ENCODE data around the gene ZNF362. TPM values are rescaled to one million over a fixed set of nuclear protein-coding genes. Genes with fewer than 3 reads are reported as not detected.

The ZNF362 gene
- total RNA-seq, 1 donor from 2014 or later: 7.3 TPM

- Histone ChIP-seq H3K9me3 (ENCODE audit: control insufficient read depth in 3 of 3, low read length in 3 of 3) (no peaks in the 10 kb centered on the region), H3K4me3 (ENCODE audit: low read length in 3 of 3) (peak overlapping the region; percentile 11 to 40 (median 35)), H3K27me3 (ENCODE audit: control insufficient read depth in 3 of 3, insufficient read depth in 3 of 3, low read length in 3 of 3) (no peaks in the 10 kb centered on the region), H3K4me1 (ENCODE audit: control insufficient read depth in 3 of 3, insufficient read depth in 3 of 3, low read length in 3 of 3) (peaks cover 89 to 96% (median 89%) of the 10 kb centered on the region in 3 donors), H3K36me3 (ENCODE audit: control insufficient read depth in 3 of 3, insufficient read depth in 3 of 3, low read length in 3 of 3) (peaks cover 0 to 7% (median 0%) of the 10 kb centered on the region in 3 donors), H3K9ac (ENCODE audit: low read depth in 1 of 3, low read length in 3 of 3) (peak overlapping the region; percentile 23 to 68 (median 51)), H3K27ac (ENCODE audit: low read depth, low read length) (peak overlapping the region; percentile 87)
Measured at GRCh38 chr1:33338440-33339211, 82.3 kb downstream of the ZNF362 start.

GRCh38 chr1:33339413-33339812, 83.1 kb downstream of the ZNF362 start:
- H3K4me1 ChIP-seq (ENCODE audit: control insufficient read depth in 3 of 3, insufficient read depth in 3 of 3, low read length in 3 of 3): peaks cover 89 to 96% (median 89%) of the 10 kb centered on the region in 3 donors
- H3K9ac ChIP-seq (ENCODE audit: low read depth in 1 of 3, low read length in 3 of 3): peak overlapping the region; percentile 2 to 68 (median 51)
- H3K36me3 ChIP-seq (ENCODE audit: control insufficient read depth in 3 of 3, insufficient read depth in 3 of 3, low read length in 3 of 3): peaks cover 0 to 8% (median 0%) of the 10 kb centered on the region in 3 donors
- H3K27ac ChIP-seq (ENCODE audit: low read depth, low read length): peak overlapping the region; percentile 87
- H3K9me3 ChIP-seq (ENCODE audit: control insufficient read depth in 3 of 3, low read length in 3 of 3): no peaks in the 10 kb centered on the region
- H3K27me3 ChIP-seq (ENCODE audit: control insufficient read depth in 3 of 3, insufficient read depth in 3 of 3, low read length in 3 of 3): no peaks in the 10 kb centered on the region
- peak overlapping the region in 2 of 3 donors; percentile 11 to 39 for H3K4me3 ChIP-seq (ENCODE audit: low read length in 3 of 3)

GRCh38 chr1:33341190-33341589, 84.9 kb downstream of the ZNF362 start:
- peaks cover 0 to 8% (median 0%) of the 10 kb centered on the region in 3 donors for H3K36me3 ChIP-seq (ENCODE audit: control insufficient read depth in 3 of 3, insufficient read depth in 3 of 3, low read length in 3 of 3)
- H3K27ac ChIP-seq (ENCODE audit: low read depth, low read length): peak overlapping the region; percentile 87
- H3K9me3 ChIP-seq (ENCODE audit: control insufficient read depth in 3 of 3, low read length in 3 of 3): no peaks in the 10 kb centered on the region
- H3K4me3 ChIP-seq (ENCODE audit: low read length in 3 of 3): no peak overlapping the region
- no peaks in the 10 kb centered on the region for H3K27me3 ChIP-seq (ENCODE audit: control insufficient read depth in 3 of 3, insufficient read depth in 3 of 3, low read length in 3 of 3)
- H3K9ac ChIP-seq (ENCODE audit: low read depth in 1 of 3, low read length in 3 of 3): peak overlapping the region in 1 of 3 donors; percentile 63
- H3K4me1 ChIP-seq (ENCODE audit: control insufficient read depth in 3 of 3, insufficient read depth in 3 of 3, low read length in 3 of 3): peaks cover 87 to 95% (median 90%) of the 10 kb centered on the region in 3 donors

GRCh38 chr1:33342041-33342723, 85.9 kb downstream of the ZNF362 start:
- Histone ChIP-seq H3K9ac (ENCODE audit: low read depth in 1 of 3, low read length in 3 of 3) (peak overlapping the region; percentile 15 to 66 (median 47)), H3K27me3 (ENCODE audit: control insufficient read depth in 3 of 3, insufficient read depth in 3 of 3, low read length in 3 of 3) (no peaks in the 10 kb centered on the region), H3K4me1 (ENCODE audit: control insufficient read depth in 3 of 3, insufficient read depth in 3 of 3, low read length in 3 of 3) (peaks cover 89 to 96% (median 94%) of the 10 kb centered on the region in 3 donors), H3K9me3 (ENCODE audit: control insufficient read depth in 3 of 3, low read length in 3 of 3) (no peaks in the 10 kb centered on the region), H3K36me3 (ENCODE audit: control insufficient read depth in 3 of 3, insufficient read depth in 3 of 3, low read length in 3 of 3) (peaks cover 0 to 8% (median 0%) of the 10 kb centered on the region in 3 donors), H3K4me3 (ENCODE audit: low read length in 3 of 3) (peak overlapping the region; percentile 23 to 49 (median 42)), H3K27ac (ENCODE audit: low read depth, low read length) (peak overlapping the region; percentile 87)

GRCh38 chr1:33343539-33343938, 87.2 kb downstream of the ZNF362 start:
- Histone ChIP-seq H3K27ac (ENCODE audit: low read depth, low read length) (peak overlapping the region; percentile 94), H3K4me1 (ENCODE audit: control insufficient read depth in 3 of 3, insufficient read depth in 3 of 3, low read length in 3 of 3) (peaks cover 88 to 96% (median 94%) of the 10 kb centered on the region in 3 donors)

GRCh38 chr1:33344896-33345560, 88.7 kb downstream of the ZNF362 start:
- H3K27ac ChIP-seq (ENCODE audit: low read depth, low read length): peak overlapping the region; percentile 94
- peaks cover 74 to 85% (median 82%) of the 10 kb centered on the region in 3 donors for H3K4me1 ChIP-seq (ENCODE audit: control insufficient read depth in 3 of 3, insufficient read depth in 3 of 3, low read length in 3 of 3)
- no peak overlapping the region for H3K9ac ChIP-seq (ENCODE audit: low read depth in 1 of 3, low read length in 3 of 3)
- no peaks in the 10 kb centered on the region for H3K9me3 ChIP-seq (ENCODE audit: control insufficient read depth in 3 of 3, low read length in 3 of 3)
- H3K36me3 ChIP-seq (ENCODE audit: control insufficient read depth in 3 of 3, insufficient read depth in 3 of 3, low read length in 3 of 3): peaks cover 0 to 8% (median 0%) of the 10 kb centered on the region in 3 donors
- H3K4me3 ChIP-seq (ENCODE audit: low read length in 3 of 3): peak overlapping the region in 1 of 3 donors; percentile 6
- no peaks in the 10 kb centered on the region for H3K27me3 ChIP-seq (ENCODE audit: control insufficient read depth in 3 of 3, insufficient read depth in 3 of 3, low read length in 3 of 3)

More at GRCh38 chr1:33343539-33343938, 87.2 kb downstream of the ZNF362 start:
- H3K9ac ChIP-seq (ENCODE audit: low read depth in 1 of 3, low read length in 3 of 3): peak overlapping the region in 1 of 3 donors; percentile 40
- H3K9me3 ChIP-seq (ENCODE audit: control insufficient read depth in 3 of 3, low read length in 3 of 3): no peaks in the 10 kb centered on the region
- peak overlapping the region in 1 of 3 donors; percentile 23 for H3K4me3 ChIP-seq (ENCODE audit: low read length in 3 of 3)
- no peaks in the 10 kb centered on the region for H3K27me3 ChIP-seq (ENCODE audit: control insufficient read depth in 3 of 3, insufficient read depth in 3 of 3, low read length in 3 of 3)
- peaks cover 0 to 8% (median 0%) of the 10 kb centered on the region in 3 donors for H3K36me3 ChIP-seq (ENCODE audit: control insufficient read depth in 3 of 3, insufficient read depth in 3 of 3, low read length in 3 of 3)

GRCh38 chr1:33346533-33346926, 90.2 kb downstream of the ZNF362 start:
- Histone ChIP-seq H3K27me3 (ENCODE audit: control insufficient read depth in 3 of 3, insufficient read depth in 3 of 3, low read length in 3 of 3) (no peaks in the 10 kb centered on the region), H3K4me1 (ENCODE audit: control insufficient read depth in 3 of 3, insufficient read depth in 3 of 3, low read length in 3 of 3) (peaks cover 63 to 76% (median 75%) of the 10 kb centered on the region in 3 donors), H3K4me3 (ENCODE audit: low read length in 3 of 3) (peak overlapping the region; percentile 59 to 80 (median 77)), H3K9me3 (ENCODE audit: control insufficient read depth in 3 of 3, low read length in 3 of 3) (no peaks in the 10 kb centered on the region), H3K27ac (ENCODE audit: low read depth, low read length) (peak overlapping the region; percentile 94), H3K36me3 (ENCODE audit: control insufficient read depth in 3 of 3, insufficient read depth in 3 of 3, low read length in 3 of 3) (peaks cover 0 to 8% (median 0%) of the 10 kb centered on the region in 3 donors), H3K9ac (ENCODE audit: low read depth in 1 of 3, low read length in 3 of 3) (peak overlapping the region; percentile 28 to 87 (median 47))

GRCh38 chr1:33346927-33347649, 90.8 kb downstream of the ZNF362 start:
- H3K4me3 ChIP-seq (ENCODE audit: low read length in 3 of 3): peak overlapping the region; percentile 59 to 80 (median 77)
- H3K27me3 ChIP-seq (ENCODE audit: control insufficient read depth in 3 of 3, insufficient read depth in 3 of 3, low read length in 3 of 3): no peaks in the 10 kb centered on the region
- peaks cover 58 to 71% (median 69%) of the 10 kb centered on the region in 3 donors for H3K4me1 ChIP-seq (ENCODE audit: control insufficient read depth in 3 of 3, insufficient read depth in 3 of 3, low read length in 3 of 3)
- H3K9me3 ChIP-seq (ENCODE audit: control insufficient read depth in 3 of 3, low read length in 3 of 3): no peaks in the 10 kb centered on the region
- H3K9ac ChIP-seq (ENCODE audit: low read depth in 1 of 3, low read length in 3 of 3): peak overlapping the region; percentile 68 to 87 (median 82)
- H3K36me3 ChIP-seq (ENCODE audit: control insufficient read depth in 3 of 3, insufficient read depth in 3 of 3, low read length in 3 of 3): peaks cover 0 to 6% (median 0%) of the 10 kb centered on the region in 3 donors
- H3K27ac ChIP-seq (ENCODE audit: low read depth, low read length): peak overlapping the region; percentile 94

GRCh38 chr1:33347650-33347992, 91.3 kb downstream of the ZNF362 start:
- peak overlapping the region; percentile 94 for H3K27ac ChIP-seq (ENCODE audit: low read depth, low read length)
- peaks cover 0 to 7% (median 0%) of the 10 kb centered on the region in 3 donors for H3K36me3 ChIP-seq (ENCODE audit: control insufficient read depth in 3 of 3, insufficient read depth in 3 of 3, low read length in 3 of 3)
- H3K9me3 ChIP-seq (ENCODE audit: control insufficient read depth in 3 of 3, low read length in 3 of 3): no peaks in the 10 kb centered on the region
- no peaks in the 10 kb centered on the region for H3K27me3 ChIP-seq (ENCODE audit: control insufficient read depth in 3 of 3, insufficient read depth in 3 of 3, low read length in 3 of 3)
- peaks cover 52 to 65% (median 64%) of the 10 kb centered on the region in 3 donors for H3K4me1 ChIP-seq (ENCODE audit: control insufficient read depth in 3 of 3, insufficient read depth in 3 of 3, low read length in 3 of 3)
- peak overlapping the region; percentile 68 to 87 (median 82) for H3K9ac ChIP-seq (ENCODE audit: low read depth in 1 of 3, low read length in 3 of 3)
- peak overlapping the region; percentile 48 to 80 (median 77) for H3K4me3 ChIP-seq (ENCODE audit: low read length in 3 of 3)
